Kidney epithelial cell (primary cell): ENCODE data around the gene PER2. TPM values are rescaled to one million over a fixed set of nuclear protein-coding genes. Genes with fewer than 3 reads are reported as not detected.

Experiments
- DNase-seq: peaks from one replicate; pipeline ENCODE4 v3.0.0-alpha.2; 2010; ENCODE audit warnings: low read depth
- H3K27me3 ChIP-seq: 2 replicates; pipeline ENCODE4 v1.6.0; 2011; ENCODE audit warnings: low read length; ENCODE audit not compliant: control insufficient read depth, insufficient read depth
- H3K36me3 ChIP-seq: 2 replicates; pipeline ENCODE4 v1.5.1; 2011; ENCODE audit warnings: low read length; ENCODE audit not compliant: control insufficient read depth, insufficient read depth
- H3K4me3 ChIP-seq: 2 replicates; pipeline ENCODE4 v1.5.1; 2011; ENCODE audit warnings: low read depth, mild to moderate bottlenecking, control low read depth, low read length
- total RNA-seq: library from RNA; depleted of rRNA; stranded (reverse); fragments of >200 nt; gene quantifications from 2 replicates; pipeline ENCODE4 v1.2.3, GENCODE V29; 2015
- TF ChIP-seq, protein P1 (sequence below): IDR thresholded peaks from 2 replicates; pipeline ENCODE4 v1.5.1; 2011; ENCODE audit warnings: mild to moderate bottlenecking, moderate library complexity, low read length, control low read depth, inconsistent platforms; ENCODE audit not compliant: insufficient read depth, poor library complexity, severe bottlenecking

The PER2 gene
- total RNA-seq, 1 donor from 2014 or later = 3.3 TPM

DNA sequence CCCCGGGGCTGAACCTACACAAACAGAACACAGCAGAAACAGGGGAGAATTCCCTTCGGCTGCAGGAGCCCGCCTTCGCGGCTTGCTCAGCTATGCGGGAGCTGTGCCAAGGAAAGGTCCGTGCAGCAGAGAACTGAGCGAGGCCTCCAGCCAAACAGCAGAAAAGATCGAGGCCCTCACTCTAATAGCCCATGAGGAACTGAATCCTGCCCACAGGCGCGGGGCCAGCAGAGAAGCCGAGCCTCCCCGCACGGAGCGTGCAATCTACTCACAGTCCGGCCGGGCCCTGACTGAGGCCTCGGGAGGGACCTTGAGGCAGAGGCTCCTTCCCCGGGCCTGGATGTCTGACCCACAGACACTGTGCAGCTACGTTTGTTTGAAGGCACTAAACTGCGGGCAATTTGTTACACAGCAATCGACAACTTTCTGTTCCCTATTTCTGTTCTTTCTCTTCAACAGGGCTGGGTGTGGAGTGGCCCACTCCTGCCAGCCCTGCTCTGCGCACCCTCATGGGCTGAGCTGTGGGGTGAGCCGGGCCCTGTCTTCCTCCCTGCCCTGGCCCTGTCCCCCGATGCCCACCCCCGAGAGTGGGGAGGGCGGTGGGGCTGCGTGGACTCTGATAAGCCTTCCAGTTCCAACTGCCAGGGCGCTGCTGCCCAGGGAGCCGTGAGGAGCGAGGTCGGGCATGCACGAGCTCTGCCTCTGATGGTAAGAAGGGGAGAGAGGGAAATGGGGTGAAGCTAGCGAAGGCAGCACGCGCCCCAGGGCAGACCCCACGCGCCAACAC is 62.3 kb downstream of the PER2 start:
- DNase-seq = no peak
- Histone ChIP-seq H3K4me3 (no peak overlapping the region), H3K36me3 (no peaks in the 10 kb centered on the region), H3K27me3 (peaks cover 12% of the 10 kb centered on the region)
- TF ChIP-seq, protein P1, sequence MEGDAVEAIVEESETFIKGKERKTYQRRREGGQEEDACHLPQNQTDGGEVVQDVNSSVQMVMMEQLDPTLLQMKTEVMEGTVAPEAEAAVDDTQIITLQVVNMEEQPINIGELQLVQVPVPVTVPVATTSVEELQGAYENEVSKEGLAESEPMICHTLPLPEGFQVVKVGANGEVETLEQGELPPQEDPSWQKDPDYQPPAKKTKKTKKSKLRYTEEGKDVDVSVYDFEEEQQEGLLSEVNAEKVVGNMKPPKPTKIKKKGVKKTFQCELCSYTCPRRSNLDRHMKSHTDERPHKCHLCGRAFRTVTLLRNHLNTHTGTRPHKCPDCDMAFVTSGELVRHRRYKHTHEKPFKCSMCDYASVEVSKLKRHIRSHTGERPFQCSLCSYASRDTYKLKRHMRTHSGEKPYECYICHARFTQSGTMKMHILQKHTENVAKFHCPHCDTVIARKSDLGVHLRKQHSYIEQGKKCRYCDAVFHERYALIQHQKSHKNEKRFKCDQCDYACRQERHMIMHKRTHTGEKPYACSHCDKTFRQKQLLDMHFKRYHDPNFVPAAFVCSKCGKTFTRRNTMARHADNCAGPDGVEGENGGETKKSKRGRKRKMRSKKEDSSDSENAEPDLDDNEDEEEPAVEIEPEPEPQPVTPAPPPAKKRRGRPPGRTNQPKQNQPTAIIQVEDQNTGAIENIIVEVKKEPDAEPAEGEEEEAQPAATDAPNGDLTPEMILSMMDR = no peak

GRCh38 chr2:238225121-238225520 is 63.3 kb downstream of the PER2 start:
- TF ChIP-seq, protein P1 = no peak
- Histone ChIP-seq H3K36me3 (no peaks in the 10 kb centered on the region), H3K27me3 (peaks cover 11% of the 10 kb centered on the region)

DNA sequence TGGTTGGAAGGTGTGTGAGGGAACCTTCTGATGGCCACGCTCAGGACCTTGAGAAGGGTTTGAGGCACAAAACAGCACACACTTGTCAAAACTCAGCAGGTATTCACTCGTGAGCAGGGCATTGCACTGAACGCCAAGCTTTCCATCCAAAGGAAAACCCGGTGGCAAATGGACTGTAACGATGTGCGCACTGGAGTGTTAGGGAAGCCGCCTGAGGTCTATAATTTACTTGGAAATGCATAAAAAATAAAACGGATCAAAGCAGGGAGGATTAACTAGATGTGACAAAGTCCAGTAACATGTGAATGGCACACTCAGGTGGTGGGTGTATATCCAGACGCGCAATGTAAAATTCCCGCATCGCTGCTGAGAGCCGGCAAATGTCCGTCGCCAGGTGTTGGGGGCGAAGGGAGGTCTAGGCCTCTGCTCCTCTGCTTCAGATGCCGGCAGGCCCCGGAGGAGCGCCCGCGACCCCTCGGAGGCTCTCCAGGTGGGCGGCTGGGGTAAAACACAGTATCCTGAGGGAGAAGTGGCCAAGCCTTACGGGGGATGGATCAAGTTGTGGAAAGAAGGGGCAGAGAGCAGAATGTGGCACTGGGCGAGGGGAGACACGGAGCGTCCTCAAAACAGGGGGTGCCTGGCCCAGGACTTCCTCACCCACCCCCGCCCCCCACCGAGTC is 63.9 kb downstream of the PER2 start:
- TF ChIP-seq, protein P1 = no peak
- DNase-seq = no peak
- Histone ChIP-seq H3K4me3 (no peak overlapping the region), H3K36me3 (no peaks in the 10 kb centered on the region), H3K27me3 (peaks cover 11% of the 10 kb centered on the region)

More at GRCh38 chr2:238225121-238225520, 63.3 kb downstream of the PER2 start:
- no peak overlapping the region for H3K4me3 ChIP-seq
- DNase-seq = no peak

DNA sequence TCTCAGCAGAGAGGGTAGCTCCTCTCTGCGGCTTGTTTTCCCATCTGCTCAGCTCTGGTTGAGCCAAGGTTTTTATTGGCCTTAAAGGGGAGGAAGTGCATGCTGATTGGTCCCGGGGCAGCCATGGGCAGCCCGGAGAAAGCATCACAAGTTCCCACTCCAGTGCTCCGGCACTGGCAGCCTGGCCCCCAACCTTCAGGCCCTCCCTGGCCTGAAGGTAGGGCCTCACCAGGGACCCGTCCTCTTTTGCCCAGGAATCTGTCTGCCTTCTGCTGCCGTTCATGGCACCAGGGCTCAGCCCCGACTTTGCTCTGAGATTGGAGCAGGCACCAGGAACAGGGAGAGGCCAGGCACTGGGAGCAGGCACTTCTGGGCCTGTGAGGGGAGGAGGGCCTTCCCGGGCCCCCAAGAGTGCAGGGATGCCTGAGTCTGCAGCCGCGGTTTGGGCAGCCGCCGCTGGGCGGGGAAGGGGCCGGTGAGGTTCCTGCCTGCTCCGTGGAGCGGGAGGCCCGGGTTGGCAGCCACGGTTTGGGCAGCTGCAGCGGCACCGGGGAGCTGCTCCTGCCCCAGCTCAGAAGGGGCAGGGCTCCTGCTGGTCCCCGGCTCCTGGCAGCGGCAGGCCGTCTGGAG is 67.4 kb downstream of the PER2 start:
- Histone ChIP-seq H3K4me3 (no peak overlapping the region), H3K36me3 (no peaks in the 10 kb centered on the region), H3K27me3 (peaks cover 11% of the 10 kb centered on the region)
- DNase-seq = no peak
- TF ChIP-seq, protein P1 = no peak

GRCh38 chr2:238220274-238220891 is 68.0 kb downstream of the PER2 start:
- TF ChIP-seq, protein P1 = no peak
- no peaks in the 10 kb centered on the region for H3K36me3 ChIP-seq
- H3K27me3 ChIP-seq = peaks cover 11% of the 10 kb centered on the region
- no peak overlapping the region for H3K4me3 ChIP-seq
- no peak for DNase-seq
